PC-9 (cell line): ENCODE measurements around the gene RNF11.

Experiments
- CTCF ChIP-seq: fragments of 200-600 bp; sonication (generic); conservative IDR thresholded peaks from 2 replicates; pipeline ENCODE4 v1.6.1; 2017; ENCODE audit warnings: mixed run types, antibody characterized with exemption, mild to moderate bottlenecking, moderate library complexity
- EZH2 ChIP-seq: fragments of 200-600 bp; sonication (generic); IDR thresholded peaks from 2 replicates; pipeline ENCODE4 v1.8.0; 2017; ENCODE audit warnings: antibody characterized with exemption, low read depth

- TF ChIP-seq CTCF = no peak
- no peak for TF ChIP-seq EZH2
These were observed 1.9 kb downstream of the RNF11 start for GRCh38 chr1:51238034-51238403.
